IMR-90 (cell line): ENCODE data around the gene MDM1.

ENCODE experiments used
- BHLHE40 ChIP-seq: fragments of 150-350 bp; IDR thresholded peaks from 2 replicates; pipeline ENCODE4 v1.6.1; 2016; ENCODE audit warnings: mild to moderate bottlenecking, low read depth, low read length
- CEBPB ChIP-seq: IDR thresholded peaks from 2 replicates; pipeline ENCODE4 v1.6.1; 2012; ENCODE audit warnings: low read depth, low read length, improper control_type of control experiment
- CHD1 ChIP-seq: IDR thresholded peaks from 2 replicates; pipeline ENCODE4 v1.6.1; 2012; ENCODE audit warnings: low read depth, low read length, improper control_type of control experiment
- CTCF ChIP-seq: conservative IDR thresholded peaks from 2 replicates; pipeline ENCODE4 v1.5.1; 2012; ENCODE audit warnings: mild to moderate bottlenecking, low read depth, low read length, improper control_type of control experiment
- ELK1 ChIP-seq: fragments of 150-350 bp; IDR thresholded peaks from 2 replicates; pipeline ENCODE4 v1.6.1; 2016; ENCODE audit warnings: low read depth, mild to moderate bottlenecking, low read length, moderate library complexity, borderline replicate concordance
- FOS ChIP-seq: fragments of 150-350 bp; IDR thresholded peaks from 2 replicates; pipeline ENCODE4 v1.6.1; 2016; ENCODE audit warnings: low read depth, low read length
- MAZ ChIP-seq: IDR thresholded peaks from 2 replicates; pipeline ENCODE4 v1.6.1; 2012; ENCODE audit warnings: low read depth, mild to moderate bottlenecking, low read length, improper control_type of control experiment, moderate library complexity, borderline replicate concordance
- MXI1 ChIP-seq: IDR thresholded peaks from 2 replicates; pipeline ENCODE4 v1.6.1; 2012; ENCODE audit warnings: low read depth, mild to moderate bottlenecking, low read length, moderate library complexity, borderline replicate concordance
- POLR2A ChIP-seq: IDR thresholded peaks from 2 replicates; pipeline ENCODE4 v1.6.1; 2012; ENCODE audit warnings: mild to moderate bottlenecking, low read depth, low read length
- RAD21 ChIP-seq: IDR thresholded peaks from 2 replicates; pipeline ENCODE4 v1.6.1; 2012; ENCODE audit warnings: low read length, improper control_type of control experiment
- RFX5 ChIP-seq: IDR thresholded peaks from 2 replicates; pipeline ENCODE4 v1.8.0; 2012; ENCODE audit warnings: low read depth, mild to moderate bottlenecking, low read length, moderate library complexity
- SMC3 ChIP-seq: fragments of 150-350 bp; IDR thresholded peaks from 2 replicates; pipeline ENCODE4 v1.6.1; 2016; ENCODE audit warnings: low read depth, mild to moderate bottlenecking, antibody characterized with exemption, low read length, moderate library complexity
- USF2 ChIP-seq: fragments of 150-350 bp; IDR thresholded peaks from 2 replicates; pipeline ENCODE4 v1.6.1; 2017; ENCODE audit warnings: mild to moderate bottlenecking, antibody characterized with exemption, low read length, low read depth

GRCh38 chr12:68327896-68328295, 4.3 kb downstream of the MDM1 start:
- TF ChIP-seq POLR2A (no peak), FOS (no peak), CTCF (no peak), ELK1 (no peak), SMC3 (no peak), MAZ (no peak), RAD21 (no peak), MXI1 (no peak), CEBPB (no peak), USF2 (no peak), CHD1 (no peak), RFX5 (no peak), BHLHE40 (no peak)
